ENCODE results near the gene LMBR1. TPM values are rescaled to one million over a fixed set of nuclear protein-coding genes. Genes with fewer than 3 reads are reported as not detected.
"Not testable (repeated sequence)": the region's sequence is repeated elsewhere in the genome, so short reads cannot be mapped to it uniquely, and the experiment has no call there.

LMBR1 gene
- total and polyA plus RNA-seq, 3 donors from 2014 or later: 73.3 to 219 (median 218) TPM

GRCh38 chr7:156889746-156890145, 3.2 kb downstream of the LMBR1 start:
- DNase-seq: peak; percentile 36
- WGBS, 2 donors: 78 to 82% methylated on average over 4 of the region's 4 CpGs
- TF ChIP-seq CTCF (IDR thresholded peaks at IDR 0.05) (no peak), POLR2A (IDR thresholded peaks at IDR 0.05) (no peak)
- H3K4me3 ChIP-seq: no peak overlapping the region
- no peak overlapping the region for H3K27ac ChIP-seq
- intact Hi-C loops (cut with DNase I; ENCODE audit: low total_unique reads): no loop called here
- H3K9me3 ChIP-seq: no peaks in the 10 kb centered on the region
- peaks cover 8% of the 10 kb centered on the region for H3K4me1 ChIP-seq
- no peaks in the 10 kb centered on the region for H3K27me3 ChIP-seq
- no peaks in the 10 kb centered on the region for H3K36me3 ChIP-seq (ENCODE audit: low read depth, missing control alignments)

GRCh38 chr7:156889089-156889488, 3.9 kb downstream of the LMBR1 start:
- no peaks in the 10 kb centered on the region for H3K27me3 ChIP-seq
- no peak overlapping the region for H3K4me3 ChIP-seq
- no peaks in the 10 kb centered on the region for H3K9me3 ChIP-seq
- H3K27ac ChIP-seq: no peak overlapping the region
- WGBS, 2 donors: 62 to 66% methylated on average over 1 of the region's 1 CpG
- intact Hi-C loops (cut with DNase I; ENCODE audit: low total_unique reads): no loop called here
- TF ChIP-seq POLR2A (IDR thresholded peaks at IDR 0.05): no peak
- no peaks in the 10 kb centered on the region for H3K36me3 ChIP-seq (ENCODE audit: low read depth, missing control alignments)
- no peak for DNase-seq
- H3K4me1 ChIP-seq: peaks cover 8% of the 10 kb centered on the region

GRCh38 chr7:156886020-156886795, 6.8 kb downstream of the LMBR1 start:
- WGBS, 2 donors: 66 to 86% methylated on average over 6 of the region's 6 CpGs
- H3K9me3 ChIP-seq: no peaks in the 10 kb centered on the region
- H3K27me3 ChIP-seq: no peaks in the 10 kb centered on the region
- intact Hi-C loops (cut with DNase I; ENCODE audit: low total_unique reads): no loop called here
- peaks cover 8% of the 10 kb centered on the region for H3K4me1 ChIP-seq
- H3K36me3 ChIP-seq (ENCODE audit: low read depth, missing control alignments): no peaks in the 10 kb centered on the region
- peak; percentile 70 for DNase-seq
- no peak overlapping the region for H3K4me3 ChIP-seq
- peak overlapping the region; percentile 54 to 62 for H3K27ac ChIP-seq
- no peak for TF ChIP-seq CTCF (IDR thresholded peaks at IDR 0.05)
- TF ChIP-seq POLR2A (IDR thresholded peaks at IDR 0.05): no peak

GRCh38 chr7:156881679-156882078, 11.3 kb downstream of the LMBR1 start:
- Histone ChIP-seq H3K27ac (no peak overlapping the region), H3K27me3 (no peaks in the 10 kb centered on the region), H3K4me3 (no peak overlapping the region), H3K4me1 (no peaks in the 10 kb centered on the region), H3K9me3 (no peaks in the 10 kb centered on the region), H3K36me3 (ENCODE audit: low read depth, missing control alignments) (no peaks in the 10 kb centered on the region)
- no peak for TF ChIP-seq CTCF (IDR thresholded peaks at IDR 0.05)
- no peak for TF ChIP-seq POLR2A (IDR thresholded peaks at IDR 0.05)
- intact Hi-C loops (cut with DNase I; ENCODE audit: low total_unique reads): no loop called here
- DNase-seq: no peak
- 70 to 81% methylated on average over 3 of the region's 3 CpGs for WGBS, 2 donors

GRCh38 chr7:156875766-156876165, 17.2 kb downstream of the LMBR1 start:
- intact Hi-C loops (cut with DNase I; ENCODE audit: low total_unique reads): no loop called here
- Histone ChIP-seq H3K36me3 (ENCODE audit: low read depth, missing control alignments) (no peaks in the 10 kb centered on the region), H3K27ac (no peak overlapping the region), H3K9me3 (no peaks in the 10 kb centered on the region), H3K27me3 (no peaks in the 10 kb centered on the region), H3K4me1 (no peaks in the 10 kb centered on the region), H3K4me3 (no peak overlapping the region)
- TF ChIP-seq CTCF (IDR thresholded peaks at IDR 0.05) (no peak), POLR2A (IDR thresholded peaks at IDR 0.05) (no peak)
- DNase-seq: no peak
- WGBS, 2 donors: 93 to 95% methylated on average over 2 of the region's 2 CpGs

- H3K9me3 ChIP-seq; H3K27ac ChIP-seq; H3K27me3 ChIP-seq; H3K4me1 ChIP-seq; H3K4me3 ChIP-seq; H3K36me3 ChIP-seq (ENCODE audit: low read depth, missing control alignments); DNase-seq; intact Hi-C loops (cut with DNase I; ENCODE audit: low total_unique reads): not testable (repeated sequence)
- 92 to 97% methylated on average over 8 of the region's 8 CpGs for WGBS, 2 donors
These were observed 24.6 kb downstream of the LMBR1 start for GRCh38 chr7:156868363-156868762.

All from testis (tissue), 3 donors.